ENCODE data around the gene ZNG1E. TPM values are rescaled to one million over a fixed set of nuclear protein-coding genes. Genes with fewer than 3 reads are reported as not detected.
"Not testable (repeated sequence)": the region's sequence is repeated elsewhere in the genome, so short reads cannot be mapped to it uniquely, and the experiment has no call there.

ZNG1E gene
- total and polyA plus RNA-seq, 2 donors from 2014 or later, result 45.8 to 52.7 TPM

DNA sequence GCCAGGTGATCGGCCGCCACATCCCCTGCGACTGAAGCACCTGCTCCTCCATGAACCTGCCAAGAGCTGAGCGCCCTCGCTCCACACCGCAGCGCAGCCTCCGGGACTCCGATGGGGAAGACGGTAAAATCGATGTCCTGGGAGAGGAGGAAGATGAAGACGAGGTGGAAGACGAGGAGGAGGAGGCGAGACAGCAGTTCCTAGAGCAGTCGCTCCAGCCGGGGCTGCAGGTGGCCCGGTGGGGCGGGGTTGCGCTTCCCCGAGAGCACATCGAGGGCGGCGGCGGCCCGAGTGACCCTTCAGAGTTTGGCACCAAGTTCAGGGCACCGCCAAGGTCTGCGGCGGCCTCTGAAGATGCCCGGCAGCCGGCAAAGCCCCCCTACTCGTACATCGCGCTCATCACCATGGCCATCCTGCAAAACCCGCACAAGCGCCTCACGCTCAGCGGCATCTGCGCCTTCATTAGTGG lies 61.4 kb downstream of the ZNG1E start, which contains the start of gene FOXD4L4:
Gene FOXD4L4, plus strand, starts transcription at position 51 of the 469 bp plus-strand sequence. Its CDS starts 0 bp downstream, at position 51.
- H3K9ac ChIP-seq (ENCODE audit: low read length in 3 of 3); H3K4me3 ChIP-seq (ENCODE audit: low read length in 3 of 3); H3K9me3 ChIP-seq (ENCODE audit: control insufficient read depth in 2 of 3, insufficient read depth in 1 of 3, low read length in 3 of 3); H3K4me1 ChIP-seq (ENCODE audit: control insufficient read depth in 2 of 3, insufficient read depth in 2 of 3, low read depth in 1 of 3, low read length in 3 of 3); intact Hi-C loops (cut with DNase I); H3K36me3 ChIP-seq (ENCODE audit: control insufficient read depth in 2 of 3, insufficient read depth in 3 of 3, low read length in 3 of 3); H3K27me3 ChIP-seq (ENCODE audit: control insufficient read depth, insufficient read depth, low read length); H3K27ac ChIP-seq (ENCODE audit: low read depth in 2 of 2, low read length in 2 of 2); FAIRE-seq: not testable (repeated sequence)
- DNase-seq, result peak in 1 of 5 donors; percentile 19

DNA sequence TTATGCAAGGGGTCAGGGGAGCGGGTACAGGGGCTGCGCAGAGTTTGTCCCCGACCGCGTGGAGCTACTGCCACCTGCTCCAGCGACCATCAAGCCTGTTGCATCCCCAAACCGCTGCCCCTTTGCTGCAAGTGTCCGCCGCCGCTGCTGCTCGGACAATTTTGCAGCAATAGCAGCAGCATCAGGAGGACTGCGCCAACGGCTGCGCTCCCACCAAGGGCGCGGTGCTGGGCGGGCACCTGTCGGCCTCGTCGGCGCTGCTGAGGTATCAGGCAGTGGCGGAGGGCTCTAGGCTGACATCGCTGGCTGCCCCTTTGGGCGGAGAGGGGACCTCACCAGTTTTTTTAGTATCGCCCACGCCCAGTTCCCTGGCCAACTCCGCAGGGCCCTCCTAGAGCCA lies 62.4 kb downstream of the ZNG1E start:
- H3K9ac ChIP-seq (ENCODE audit: low read length in 3 of 3); H3K27me3 ChIP-seq (ENCODE audit: control insufficient read depth, insufficient read depth, low read length); H3K4me3 ChIP-seq (ENCODE audit: low read length in 3 of 3); H3K9me3 ChIP-seq (ENCODE audit: control insufficient read depth in 2 of 3, insufficient read depth in 1 of 3, low read length in 3 of 3); H3K4me1 ChIP-seq (ENCODE audit: control insufficient read depth in 2 of 3, insufficient read depth in 2 of 3, low read depth in 1 of 3, low read length in 3 of 3); H3K27ac ChIP-seq (ENCODE audit: low read depth in 2 of 2, low read length in 2 of 2); intact Hi-C loops (cut with DNase I); FAIRE-seq; H3K36me3 ChIP-seq (ENCODE audit: control insufficient read depth in 2 of 3, insufficient read depth in 3 of 3, low read length in 3 of 3); DNase-seq: not testable (repeated sequence)

Other genes with a start within 250 kb of the ZNG1E start
- gene FOXD4L4, start 61.2 kb downstream of the ZNG1E start, total RNA-seq, result 0.31 TPM
- not detected for gene FOXD4L4, start 61.2 kb downstream of the ZNG1E start, polyA plus RNA-seq (ENCODE audit: insufficient read depth, low read depth, low replicate concordance)